Suppressor macrophage treated with lipopolysaccharide for 4 hours (primary cell): Measurements from ENCODE around the gene SGMS2.

Experiments
- DNase-seq: peaks from one replicate; pipeline ENCODE4 v3.0.0-alpha.2; 2020

SGMS2 gene

GRCh38 chr4:107831140-107831539 lies 6.4 kb downstream of the SGMS2 start:
- DNase-seq, result no peak

DNA sequence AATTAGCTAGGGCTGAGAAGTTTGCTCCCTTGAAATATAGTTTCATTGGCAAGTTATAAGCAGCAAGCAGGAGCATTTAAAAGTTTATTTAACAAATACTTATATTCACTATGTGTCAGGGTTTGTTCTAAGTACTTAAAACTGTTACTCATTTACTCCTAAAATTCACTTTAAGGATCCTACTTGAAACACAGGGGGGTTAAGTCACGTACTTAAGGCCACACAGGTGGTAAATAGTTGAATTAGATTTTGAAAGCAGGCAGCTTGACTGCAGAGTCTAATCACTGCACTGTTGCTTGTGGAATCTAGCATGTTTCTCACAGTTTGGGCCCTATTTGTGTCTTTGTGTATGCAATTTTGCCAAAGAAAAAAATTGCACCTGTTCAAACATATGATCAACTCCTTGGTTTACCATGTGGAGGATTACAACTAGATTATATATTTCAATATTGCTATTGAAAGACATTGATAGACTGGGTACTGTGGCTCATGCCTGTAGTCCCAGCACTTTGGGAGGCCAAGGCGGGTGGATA lies 7.6 kb downstream of the SGMS2 start:
- no peak for DNase-seq

- DNase-seq, result peak; percentile 47
Observed at GRCh38 chr4:107834241-107834794, 9.6 kb downstream of the SGMS2 start.

GRCh38 chr4:107835406-107835805 lies 10.7 kb downstream of the SGMS2 start:
- peak; percentile 69 for DNase-seq

- peak; percentile 23 for DNase-seq
Observed at GRCh38 chr4:107837317-107837716, 12.6 kb downstream of the SGMS2 start.

- peak; percentile 86 for DNase-seq
Observed at GRCh38 chr4:107837776-107838618, 13.3 kb downstream of the SGMS2 start.

- peak; percentile 52 for DNase-seq
Observed at GRCh38 chr4:107838861-107839565, 14.3 kb downstream of the SGMS2 start.

GRCh38 chr4:107843391-107843790 lies 18.7 kb downstream of the SGMS2 start:
- no peak for DNase-seq

DNA sequence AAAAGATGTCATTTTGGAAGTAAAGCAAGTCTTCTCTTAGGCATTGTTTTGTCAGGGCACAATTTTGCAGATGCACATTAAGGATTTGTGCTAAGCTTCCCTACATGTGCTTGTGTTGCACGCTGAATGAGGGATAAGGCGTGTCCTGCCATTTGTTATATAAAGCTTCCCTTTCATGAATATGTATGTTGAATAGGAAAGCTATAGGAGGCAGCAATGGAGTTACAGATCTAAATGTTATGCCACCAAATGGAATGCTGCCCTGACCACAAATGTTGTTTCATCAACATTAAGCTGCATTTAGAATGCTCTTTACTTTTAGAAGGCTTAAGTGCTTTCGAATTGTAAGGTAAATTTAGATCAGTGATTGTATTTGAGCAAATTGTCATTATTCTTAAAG lies 20.9 kb downstream of the SGMS2 start:
- DNase-seq, result no peak

DNA sequence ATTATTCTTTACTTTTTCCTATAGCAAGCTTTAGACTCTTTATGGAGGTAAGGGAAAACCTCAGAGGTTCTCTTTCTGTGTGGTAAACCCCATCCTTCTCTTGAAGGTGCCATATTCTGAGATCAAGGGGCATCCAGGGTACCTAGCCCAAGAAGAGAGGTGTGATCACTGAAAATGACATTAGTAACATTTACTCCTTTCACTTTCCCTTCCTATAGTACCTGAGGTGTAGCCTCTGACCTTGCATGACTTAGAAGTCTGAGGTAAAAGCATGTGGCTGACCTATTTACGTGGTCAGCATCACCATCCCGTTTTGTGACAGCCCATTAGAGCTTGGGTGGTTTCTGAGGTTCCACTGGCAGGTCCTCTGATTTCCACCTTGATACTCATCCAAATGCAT lies 25.7 kb downstream of the SGMS2 start:
- no peak for DNase-seq

DNA sequence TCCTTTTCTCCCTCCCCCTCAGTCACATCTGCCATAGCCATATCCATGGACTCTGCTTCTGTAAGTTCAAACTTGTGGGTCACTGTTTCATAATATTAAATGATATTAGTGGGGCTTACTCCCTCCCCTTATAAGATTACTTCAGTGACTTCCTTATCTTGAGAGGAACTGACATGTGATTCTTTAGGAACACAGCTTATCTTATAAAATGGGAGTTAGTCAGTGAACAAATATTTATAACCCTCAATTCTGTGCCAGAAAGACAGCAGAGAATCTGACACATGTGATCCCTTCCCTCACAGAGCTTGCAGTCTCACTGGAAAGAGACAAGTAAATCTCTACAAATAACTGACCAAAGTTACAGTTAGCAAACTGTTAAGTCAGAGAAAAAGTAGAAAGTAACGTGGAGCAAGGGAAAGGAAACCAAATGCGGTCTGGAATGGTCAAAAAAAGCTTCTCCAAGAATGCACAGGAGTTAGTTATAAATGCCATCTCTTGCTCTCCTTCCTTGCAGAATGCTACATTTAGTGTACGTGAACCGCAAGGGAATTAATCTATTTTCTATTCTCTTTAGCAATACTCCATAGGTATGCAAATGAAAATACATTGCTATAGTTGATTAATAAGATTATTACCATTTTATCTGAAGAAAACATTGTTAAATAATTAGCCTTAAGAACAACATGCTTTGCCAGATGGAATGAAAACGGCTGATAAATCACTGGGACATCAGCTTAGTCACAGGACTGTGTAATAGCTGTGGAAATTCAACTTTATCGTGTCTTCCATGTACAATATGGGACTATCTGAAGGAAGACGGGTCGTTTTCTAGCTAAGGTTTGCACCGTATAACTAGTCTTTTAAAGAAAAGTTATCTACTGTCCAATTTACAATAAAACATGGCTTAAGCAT lies 29.0 kb downstream of the SGMS2 start:
- DNase-seq, result no peak

DNA sequence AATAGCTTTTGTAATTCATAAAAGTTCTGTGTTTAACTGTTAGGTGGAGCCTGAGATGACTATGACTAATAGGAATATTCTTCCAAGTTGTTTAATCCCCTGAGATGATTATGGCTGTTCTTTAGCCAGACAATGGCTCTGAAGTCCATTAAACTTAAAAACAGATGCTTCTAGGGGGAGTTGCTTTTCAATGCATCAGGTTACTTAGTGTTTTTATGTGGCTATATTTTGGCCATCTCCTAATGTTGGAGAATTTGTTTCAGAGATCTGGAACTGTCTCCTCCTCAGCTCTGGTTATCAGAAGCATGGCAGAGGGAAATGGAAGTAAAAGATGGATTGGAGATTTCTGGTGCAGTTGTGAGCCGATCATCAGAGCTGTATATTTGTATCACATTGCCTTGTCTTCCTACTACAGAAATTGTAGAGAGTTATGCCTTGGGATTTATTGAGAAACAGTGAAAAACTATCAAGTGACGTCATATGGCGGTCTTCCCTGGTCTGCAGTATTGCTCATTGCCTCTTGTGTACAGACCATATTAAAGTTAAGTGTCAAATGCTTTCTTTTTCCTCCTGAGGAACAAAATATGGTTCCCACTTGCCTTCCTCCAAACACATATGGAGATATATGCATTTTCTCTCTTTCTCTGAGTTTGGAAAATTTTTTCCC lies 29.8 kb downstream of the SGMS2 start:
- no peak for DNase-seq

GRCh38 chr4:107855723-107856122 lies 31.0 kb downstream of the SGMS2 start:
- no peak for DNase-seq

DNA sequence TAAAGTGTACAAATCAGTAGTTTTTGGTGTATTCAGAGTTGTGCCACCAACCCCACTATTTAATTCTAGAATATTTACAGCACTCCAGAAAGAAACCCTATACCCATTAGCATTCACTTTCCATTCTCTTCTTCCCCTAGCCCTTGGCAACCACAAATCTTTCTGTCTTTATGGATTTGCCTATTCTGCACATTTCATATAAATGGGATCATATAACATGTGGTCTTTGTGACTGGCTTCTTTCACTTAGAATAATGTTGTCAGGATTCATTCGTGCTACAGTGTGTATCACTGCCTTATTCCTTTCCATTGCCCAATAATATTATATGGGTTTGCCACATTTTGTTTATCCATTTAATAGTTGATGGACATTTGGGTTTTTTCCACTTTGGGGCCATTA lies 32.2 kb downstream of the SGMS2 start:
- no peak for DNase-seq

GRCh38 chr4:107857741-107858140 lies 33.0 kb downstream of the SGMS2 start:
- DNase-seq, result no peak

GRCh38 chr4:107858158-107858742 lies 33.5 kb downstream of the SGMS2 start:
- no peak for DNase-seq

GRCh38 chr4:107862658-107863057 lies 37.9 kb downstream of the SGMS2 start:
- DNase-seq, result no peak

- DNase-seq, result no peak
Observed at GRCh38 chr4:107863416-107863815, 38.7 kb downstream of the SGMS2 start.

- peak; percentile 56 for DNase-seq
Observed at GRCh38 chr4:107863850-107864371, 39.2 kb downstream of the SGMS2 start.

- DNase-seq, result no peak
Observed at GRCh38 chr4:107866726-107867125, 42.0 kb downstream of the SGMS2 start.

GRCh38 chr4:107870236-107870635 lies 45.5 kb downstream of the SGMS2 start:
- no peak for DNase-seq
